CD4-positive, alpha-beta T cell treated with Interleukin-6 for 4 hours (primary cell): Measurements from ENCODE around the gene GREM2.

Experiments used
- DNase-seq: peaks from one replicate; pipeline ENCODE4 v3.0.0-alpha.2; 2020; ENCODE audit warnings: mixed read lengths

Gene GREM2

GRCh38 chr1:240496941-240497340, 115.0 kb downstream of the GREM2 start:
- DNase-seq = no peak

- DNase-seq = no peak
Observed at GRCh38 chr1:240496356-240496755, 115.6 kb downstream of the GREM2 start.

- no peak for DNase-seq
Observed at GRCh38 chr1:240495601-240496000, 116.4 kb downstream of the GREM2 start.

- DNase-seq = peak; percentile 18
Observed at GRCh38 chr1:240492832-240493440, 119.0 kb downstream of the GREM2 start.

- no peak for DNase-seq
Observed at GRCh38 chr1:240491796-240492195, 120.2 kb downstream of the GREM2 start.

- no peak for DNase-seq
Observed at GRCh38 chr1:240491156-240491555, 120.8 kb downstream of the GREM2 start.

GRCh38 chr1:240487493-240487892, 124.5 kb downstream of the GREM2 start:
- no peak for DNase-seq

GRCh38 chr1:240486611-240487010, 125.3 kb downstream of the GREM2 start:
- no peak for DNase-seq

- no peak for DNase-seq
Observed at GRCh38 chr1:240484804-240485443, 127.0 kb downstream of the GREM2 start.

GRCh38 chr1:240478536-240478935, 133.4 kb downstream of the GREM2 start:
- DNase-seq = no peak

- DNase-seq = no peak
Observed at GRCh38 chr1:240475832-240476231, 136.1 kb downstream of the GREM2 start.

GRCh38 chr1:240474133-240474614, 137.8 kb downstream of the GREM2 start:
- no peak for DNase-seq

GRCh38 chr1:240468656-240469055, 143.3 kb downstream of the GREM2 start:
- no peak for DNase-seq

- DNase-seq = no peak
Observed at GRCh38 chr1:240467895-240468294, 144.1 kb downstream of the GREM2 start.

- DNase-seq = no peak
Observed at GRCh38 chr1:240466509-240466908, 145.4 kb downstream of the GREM2 start.

GRCh38 chr1:240465531-240465940, 146.4 kb downstream of the GREM2 start:
- no peak for DNase-seq

- no peak for DNase-seq
Observed at GRCh38 chr1:240464099-240464498, 147.9 kb downstream of the GREM2 start.

GRCh38 chr1:240462766-240463395, 149.1 kb downstream of the GREM2 start:
- DNase-seq = no peak

GRCh38 chr1:240462277-240462676, 149.7 kb downstream of the GREM2 start:
- DNase-seq = no peak

GRCh38 chr1:240457203-240457602, 154.8 kb downstream of the GREM2 start:
- DNase-seq = no peak

GRCh38 chr1:240455228-240455821, 156.6 kb downstream of the GREM2 start:
- peak; percentile 12 for DNase-seq

GRCh38 chr1:240445369-240445768, 166.6 kb downstream of the GREM2 start:
- no peak for DNase-seq

GRCh38 chr1:240441669-240442068, 170.3 kb downstream of the GREM2 start:
- DNase-seq = no peak
